GM21367 (cell line): ENCODE measurements around the gene CEACAM19.
"Not testable (repeated sequence)": the region's sequence is repeated elsewhere in the genome, so short reads cannot be mapped to it uniquely, and the experiment has no call there.

Experiments
- ATAC-seq: cut with Tn5 transposase; IDR thresholded peaks from one replicate; pipeline ENCODE4 v1.9.1; 2021; ENCODE audit not compliant: unreplicated experiment

Gene CEACAM19

GRCh38 chr19:44720945-44721344 lies 49.7 kb downstream of the CEACAM19 start:
- no peak for ATAC-seq

- not testable (repeated sequence) for ATAC-seq
Observed at GRCh38 chr19:44721369-44721768, 50.1 kb downstream of the CEACAM19 start.

GRCh38 chr19:44722131-44723121 lies 51.1 kb downstream of the CEACAM19 start:
- no peak for ATAC-seq

GRCh38 chr19:44723299-44723951 lies 52.1 kb downstream of the CEACAM19 start:
- ATAC-seq = no peak

- ATAC-seq = no peak
Observed at GRCh38 chr19:44723952-44724319, 52.7 kb downstream of the CEACAM19 start.

GRCh38 chr19:44725251-44725650 lies 54.0 kb downstream of the CEACAM19 start:
- no peak for ATAC-seq

GRCh38 chr19:44725684-44726083 lies 54.4 kb downstream of the CEACAM19 start:
- no peak for ATAC-seq

- ATAC-seq = no peak
Observed at GRCh38 chr19:44726465-44726864, 55.2 kb downstream of the CEACAM19 start.

- no peak for ATAC-seq
Observed at GRCh38 chr19:44728178-44728577, 56.9 kb downstream of the CEACAM19 start.

- no peak for ATAC-seq
Observed at GRCh38 chr19:44729516-44730033, 58.3 kb downstream of the CEACAM19 start.

- ATAC-seq = no peak
Observed at GRCh38 chr19:44731081-44731480, 59.8 kb downstream of the CEACAM19 start.

- no peak for ATAC-seq
Observed at GRCh38 chr19:44731622-44732021, 60.3 kb downstream of the CEACAM19 start.

- no peak for ATAC-seq
Observed at GRCh38 chr19:44732235-44733014, 61.1 kb downstream of the CEACAM19 start.
